Posterior vena cava (tissue), 2 donors: ENCODE data around the gene MRPS31. TPM values are rescaled to one million over a fixed set of nuclear protein-coding genes. Genes with fewer than 3 reads are reported as not detected.

Source experiments
- DNase-seq: peaks from one replicate; pipeline ENCODE4 v3.0.0-alpha.2; 2020; ENCODE audit warnings: low spot score
- intact Hi-C, 2 donors: fragments of 100-400 bp; cut with DNase I; formaldehyde crosslinking; loops; one replicate each; pipeline versions ENCODE4 v1.14.1 to v1.14.2; 2022 to 2023
- microRNA-seq, 2 donors: library from miRNA; unstranded; fragments of <30 nt; microRNA quantifications; one replicate each; pipeline ENCODE4 v1.2.0, GENCODE V29; 2020 to 2021; ENCODE audit warnings: borderline microRNAs expressed in 2 of 2
- total RNA-seq, 2 donors: library from RNA; stranded (reverse); fragmentation: NEBNext Ultra II Directional; extraction: Animal tissue kit (Norgen Biotek cat#: 25700); gene quantifications; one replicate each; pipeline ENCODE4 v1.2.1, GENCODE V29; 2021
- donor health status: DM: yes; HTN: yes; CAD: no.
- donor health status: DM: yes; HTN: yes; CAD: no.

The MRPS31 gene
- total RNA-seq, 2 donors from 2014 or later = 14.9 to 16.8 TPM

DNA sequence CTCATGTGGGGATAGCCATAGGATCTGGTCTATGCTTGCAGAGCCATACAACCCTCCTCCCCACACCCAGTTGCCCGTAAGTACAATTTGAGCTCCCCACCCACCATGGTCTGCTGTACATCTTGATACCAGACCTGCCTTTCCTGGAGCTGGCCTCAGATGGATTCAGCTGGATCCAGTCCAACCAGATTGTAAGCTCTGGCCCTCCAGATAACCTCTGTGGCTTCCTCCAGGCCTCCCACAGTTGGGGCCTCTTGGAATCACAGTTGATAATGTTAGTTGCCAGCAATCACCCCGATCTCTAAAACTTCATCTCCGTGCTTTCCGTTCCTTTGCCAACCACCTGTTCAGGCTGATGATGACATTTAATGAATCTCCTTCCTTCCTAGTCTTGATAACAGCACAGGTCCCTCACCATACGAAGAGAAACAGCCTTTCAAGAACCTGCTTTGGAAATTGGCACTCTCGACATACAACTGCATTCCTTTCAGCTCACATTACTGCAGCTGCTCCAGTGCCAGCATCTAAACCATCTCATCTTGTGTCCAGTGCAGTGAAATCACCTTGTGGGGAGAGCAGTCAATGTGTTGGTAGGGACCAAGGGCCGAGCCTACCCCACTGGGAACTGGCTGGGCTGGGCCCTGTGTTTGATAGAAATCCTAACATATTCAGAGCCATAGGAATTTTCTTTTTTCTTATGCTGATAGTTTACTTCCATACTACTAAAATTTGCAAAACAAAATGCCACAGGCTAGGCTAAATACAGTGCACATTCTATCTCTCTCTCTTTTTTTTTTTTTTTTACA lies 89.4 kb downstream of the MRPS31 start:
- no peak for DNase-seq
- intact Hi-C loops = loop anchor here (10.0 kb wide), 3 partner anchors 737 to 1007 kb away; no protein-coding TSS in a partner anchor

DNA sequence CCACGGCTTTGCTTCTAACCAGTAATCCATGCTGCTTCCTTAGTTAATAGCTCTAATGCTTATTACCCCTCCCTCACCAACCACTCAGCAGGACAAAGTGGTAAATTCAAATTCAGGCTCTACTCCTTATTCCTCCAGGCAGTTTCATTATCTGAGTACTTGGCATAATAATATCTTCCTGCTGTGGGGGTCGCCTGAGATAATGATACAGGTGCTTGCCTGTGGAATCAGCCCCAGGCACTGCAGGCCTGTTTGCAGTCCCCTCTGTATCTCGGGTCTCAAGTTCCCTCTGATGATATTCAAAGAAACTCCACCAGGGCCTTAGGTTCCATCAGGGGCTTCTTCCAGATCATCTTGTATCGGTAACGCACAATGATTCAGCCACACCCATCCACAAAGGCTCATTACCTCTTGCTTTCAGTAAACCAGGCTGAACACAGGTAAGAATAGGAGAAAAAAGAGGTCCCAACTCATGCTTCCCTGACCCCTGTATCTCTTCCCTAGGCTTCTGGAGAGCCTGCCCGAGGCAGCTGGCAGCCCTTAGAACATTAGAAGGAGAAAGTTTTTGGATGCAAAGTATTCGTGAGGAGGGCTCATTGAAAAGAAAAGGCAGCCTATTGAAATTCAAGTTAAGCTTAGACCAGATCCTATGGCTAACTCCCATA lies 90.2 kb downstream of the MRPS31 start:
- no peak for DNase-seq
- intact Hi-C loops = loop anchor here (10.0 kb wide), 3 partner anchors 736 to 1006 kb away; no protein-coding TSS in a partner anchor

DNA sequence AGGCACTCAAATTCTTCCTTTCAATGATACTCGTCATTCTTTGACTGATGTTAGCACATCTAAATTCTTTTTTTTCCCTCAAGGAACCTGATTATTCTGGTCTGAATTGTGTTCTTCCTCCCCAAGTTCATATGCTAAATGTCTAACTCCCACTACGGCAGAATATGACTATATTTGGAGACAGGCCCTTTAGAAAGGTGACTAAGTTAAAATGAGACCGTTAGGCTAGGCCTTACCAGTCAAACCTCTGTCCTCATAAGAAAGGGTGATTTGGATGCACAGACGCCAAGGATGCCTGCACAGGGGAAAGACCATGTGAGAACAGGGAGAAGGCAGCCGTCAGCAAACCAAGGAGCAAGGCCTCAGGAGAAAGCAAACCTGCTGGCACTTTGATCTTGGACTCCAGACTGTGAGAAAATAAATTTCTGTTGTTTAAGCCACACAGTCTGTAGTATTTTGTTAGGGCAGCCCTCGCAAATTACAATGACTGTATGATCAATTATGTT lies 91.5 kb downstream of the MRPS31 start:
- intact Hi-C loops = no loop called here
- no peak for DNase-seq

Small RNA genes lying within 50 kb of the gene (microRNA-seq; reads per million reads assigned to microRNA genes)
- gene MIR320D1 (0 reads per million in 2 donors), gene MIR621 (0 reads per million in 2 donors)

Other genes with a start within 250 kb of the MRPS31 start
- gene FOXO1, start 104.5 kb downstream of the MRPS31 start, total RNA-seq = 10 to 100 TPM; 34.4 to 42.5 TPM
- gene SLC25A15, start 18.4 kb upstream of the MRPS31 start, total RNA-seq = 1 to 10 TPM; 3.8 to 7.0 TPM
- 10 to 100 TPM; 56.2 to 56.3 TPM for gene ELF1, start 248.1 kb upstream of the MRPS31 start, total RNA-seq